Neural cell (in vitro differentiated cells): Measurements from ENCODE around the gene TEX14.

ENCODE experiments used
- EP300 ChIP-seq: fragments of 450-650 bp; conservative IDR thresholded peaks from 2 replicates; pipeline ENCODE4 v1.6.1; 2014; ENCODE audit warnings: antibody characterized with exemption, mild to moderate bottlenecking, moderate library complexity; ENCODE audit not compliant: poor library complexity, severe bottlenecking
- MXI1 ChIP-seq: fragments of 450-650 bp; conservative IDR thresholded peaks from 2 replicates; pipeline ENCODE4 v1.6.1; 2014; ENCODE audit warnings: antibody characterized with exemption, mild to moderate bottlenecking; ENCODE audit not compliant: poor library complexity, severe bottlenecking
- POLR2AphosphoS5 ChIP-seq: IDR thresholded peaks from 2 replicates; pipeline ENCODE4 v1.6.1; 2012
- RAD21 ChIP-seq: fragments of 450-650 bp; conservative IDR thresholded peaks from 2 replicates; pipeline ENCODE4 v1.6.1; 2014; ENCODE audit warnings: antibody characterized with exemption, mild to moderate bottlenecking, moderate library complexity
- REST ChIP-seq: IDR thresholded peaks from 2 replicates; pipeline ENCODE4 v1.6.1; 2012; ENCODE audit warnings: borderline replicate concordance
- TF ChIP-seq, protein P1 (sequence below): fragments of 450-650 bp; IDR thresholded peaks from 2 replicates; pipeline ENCODE4 v1.5.1; 2014; ENCODE audit warnings: antibody characterized with exemption, mild to moderate bottlenecking, moderate library complexity; ENCODE audit not compliant: poor library complexity, severe bottlenecking

- TF ChIP-seq POLR2AphosphoS5: no peak
- TF ChIP-seq, protein P1, sequence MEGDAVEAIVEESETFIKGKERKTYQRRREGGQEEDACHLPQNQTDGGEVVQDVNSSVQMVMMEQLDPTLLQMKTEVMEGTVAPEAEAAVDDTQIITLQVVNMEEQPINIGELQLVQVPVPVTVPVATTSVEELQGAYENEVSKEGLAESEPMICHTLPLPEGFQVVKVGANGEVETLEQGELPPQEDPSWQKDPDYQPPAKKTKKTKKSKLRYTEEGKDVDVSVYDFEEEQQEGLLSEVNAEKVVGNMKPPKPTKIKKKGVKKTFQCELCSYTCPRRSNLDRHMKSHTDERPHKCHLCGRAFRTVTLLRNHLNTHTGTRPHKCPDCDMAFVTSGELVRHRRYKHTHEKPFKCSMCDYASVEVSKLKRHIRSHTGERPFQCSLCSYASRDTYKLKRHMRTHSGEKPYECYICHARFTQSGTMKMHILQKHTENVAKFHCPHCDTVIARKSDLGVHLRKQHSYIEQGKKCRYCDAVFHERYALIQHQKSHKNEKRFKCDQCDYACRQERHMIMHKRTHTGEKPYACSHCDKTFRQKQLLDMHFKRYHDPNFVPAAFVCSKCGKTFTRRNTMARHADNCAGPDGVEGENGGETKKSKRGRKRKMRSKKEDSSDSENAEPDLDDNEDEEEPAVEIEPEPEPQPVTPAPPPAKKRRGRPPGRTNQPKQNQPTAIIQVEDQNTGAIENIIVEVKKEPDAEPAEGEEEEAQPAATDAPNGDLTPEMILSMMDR: no peak
- TF ChIP-seq RAD21: no peak
- no peak for TF ChIP-seq REST
- no peak for TF ChIP-seq MXI1
- no peak for TF ChIP-seq EP300
Observed at GRCh38 chr17:58532555-58532951, 159.3 kb downstream of the TEX14 start.
